Esophagus squamous epithelium (tissue), 4 donors: Measurements from ENCODE around the gene LPP.

Experiments used
- POLR2A ChIP-seq, 4 donors: fragments of 450-650 bp; IDR thresholded peaks; one replicate each; pipeline ENCODE4 v1.6.1; 2017; ENCODE audit warnings: antibody characterized with exemption in 4 of 4, mild to moderate bottlenecking in 4 of 4, moderate library complexity in 3 of 4
- TF ChIP-seq, protein P1 (sequence below), 6 experiments: fragments of 450-650 bp in 4 of 6; fragments of 200-600 bp in 2 of 6; sonication (generic) in 2 of 6; IDR thresholded peaks; one replicate each; pipeline ENCODE4 v1.5.1; 2016 to 2019; ENCODE audit warnings: antibody characterized with exemption in 6 of 6, mild to moderate bottlenecking in 4 of 6, moderate library complexity in 4 of 6

DNA sequence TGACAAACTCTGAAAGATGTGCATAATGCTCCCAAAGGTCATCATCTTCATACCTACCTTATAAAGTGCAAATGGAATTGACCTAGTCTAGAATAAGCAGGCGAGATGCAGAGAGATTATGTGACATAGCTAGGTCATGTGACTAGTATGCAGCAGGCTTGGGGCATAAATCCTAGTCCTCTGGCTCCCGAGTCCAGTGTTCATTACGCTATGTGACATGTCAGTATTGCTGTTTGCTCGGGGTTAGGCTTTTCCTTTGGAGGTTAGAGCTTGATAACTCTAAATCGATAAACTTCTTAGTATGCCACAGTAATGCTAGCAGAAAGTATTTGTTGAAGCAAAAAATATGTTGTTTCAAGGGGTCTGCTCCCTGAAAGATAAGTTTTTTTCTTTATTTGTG, 536.1 kb downstream of the LPP start:
- TF ChIP-seq, protein P1, sequence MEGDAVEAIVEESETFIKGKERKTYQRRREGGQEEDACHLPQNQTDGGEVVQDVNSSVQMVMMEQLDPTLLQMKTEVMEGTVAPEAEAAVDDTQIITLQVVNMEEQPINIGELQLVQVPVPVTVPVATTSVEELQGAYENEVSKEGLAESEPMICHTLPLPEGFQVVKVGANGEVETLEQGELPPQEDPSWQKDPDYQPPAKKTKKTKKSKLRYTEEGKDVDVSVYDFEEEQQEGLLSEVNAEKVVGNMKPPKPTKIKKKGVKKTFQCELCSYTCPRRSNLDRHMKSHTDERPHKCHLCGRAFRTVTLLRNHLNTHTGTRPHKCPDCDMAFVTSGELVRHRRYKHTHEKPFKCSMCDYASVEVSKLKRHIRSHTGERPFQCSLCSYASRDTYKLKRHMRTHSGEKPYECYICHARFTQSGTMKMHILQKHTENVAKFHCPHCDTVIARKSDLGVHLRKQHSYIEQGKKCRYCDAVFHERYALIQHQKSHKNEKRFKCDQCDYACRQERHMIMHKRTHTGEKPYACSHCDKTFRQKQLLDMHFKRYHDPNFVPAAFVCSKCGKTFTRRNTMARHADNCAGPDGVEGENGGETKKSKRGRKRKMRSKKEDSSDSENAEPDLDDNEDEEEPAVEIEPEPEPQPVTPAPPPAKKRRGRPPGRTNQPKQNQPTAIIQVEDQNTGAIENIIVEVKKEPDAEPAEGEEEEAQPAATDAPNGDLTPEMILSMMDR (IDR thresholded peaks at IDR 0.05) = no peak
- TF ChIP-seq POLR2A (IDR thresholded peaks at IDR 0.05) = no peak
